Measurements from ENCODE around the gene RTP1.
"Not testable (repeated sequence)": the region's sequence is repeated elsewhere in the genome, so short reads cannot be mapped to it uniquely, and the experiment has no call there.

Gene RTP1

GRCh38 chr3:187211532-187212195, 14.4 kb downstream of the RTP1 start:
- Mint-ChIP-seq H3K9me3 (peaks cover 0 to 4% of the 10 kb centered on the region in 2 donors), H3K27me3 (no peaks in the 10 kb centered on the region), H3K27ac (no peak overlapping the region), H3K4me3 (no peak overlapping the region), H3K4me1 (no peaks in the 10 kb centered on the region)
- ATAC-seq (no peak), DNase-seq (no peak)

GRCh38 chr3:187212196-187212545, 14.9 kb downstream of the RTP1 start:
- H3K4me3 Mint-ChIP-seq = no peak overlapping the region
- ATAC-seq (no peak), DNase-seq (no peak)
- H3K4me1 Mint-ChIP-seq = no peaks in the 10 kb centered on the region
- peaks cover 0 to 4% of the 10 kb centered on the region in 2 donors for H3K9me3 Mint-ChIP-seq
- no peaks in the 10 kb centered on the region for H3K27me3 Mint-ChIP-seq
- peak overlapping the region in 1 of 2 donors; percentile 50 for H3K27ac Mint-ChIP-seq

- ATAC-seq (no peak), DNase-seq (no peak)
- no peaks in the 10 kb centered on the region for H3K4me1 Mint-ChIP-seq
- no peak overlapping the region for H3K4me3 Mint-ChIP-seq
- peaks cover 0 to 3% of the 10 kb centered on the region in 2 donors for H3K9me3 Mint-ChIP-seq
- no peaks in the 10 kb centered on the region for H3K27me3 Mint-ChIP-seq
- H3K27ac Mint-ChIP-seq = no peak overlapping the region
Observed at GRCh38 chr3:187212705-187213104, 15.4 kb downstream of the RTP1 start.

GRCh38 chr3:187213616-187214015, 16.3 kb downstream of the RTP1 start:
- ATAC-seq = no peak
- Mint-ChIP-seq H3K27me3 (no peaks in the 10 kb centered on the region), H3K4me1 (no peaks in the 10 kb centered on the region), H3K9me3 (no peaks in the 10 kb centered on the region), H3K4me3 (no peak overlapping the region), H3K27ac (no peak overlapping the region)
- no peak for DNase-seq

GRCh38 chr3:187215460-187215859, 18.2 kb downstream of the RTP1 start:
- no peak for ATAC-seq
- H3K9me3 Mint-ChIP-seq = no peaks in the 10 kb centered on the region
- no peak overlapping the region for H3K4me3 Mint-ChIP-seq
- H3K27ac Mint-ChIP-seq = no peak overlapping the region
- DNase-seq = no peak
- no peaks in the 10 kb centered on the region for H3K27me3 Mint-ChIP-seq
- H3K4me1 Mint-ChIP-seq = no peaks in the 10 kb centered on the region

GRCh38 chr3:187222801-187223200, 25.5 kb downstream of the RTP1 start:
- no peaks in the 10 kb centered on the region for H3K9me3 Mint-ChIP-seq
- DNase-seq (no peak), ATAC-seq (no peak)
- no peak overlapping the region for H3K4me3 Mint-ChIP-seq
- peaks cover 11% of the 10 kb centered on the region for H3K27me3 Mint-ChIP-seq
- no peak overlapping the region for H3K27ac Mint-ChIP-seq
- no peaks in the 10 kb centered on the region for H3K4me1 Mint-ChIP-seq

- Mint-ChIP-seq H3K9me3 (no peaks in the 10 kb centered on the region), H3K27me3 (peaks cover 17% of the 10 kb centered on the region), H3K4me1 (no peaks in the 10 kb centered on the region), H3K27ac (no peak overlapping the region), H3K4me3 (no peak overlapping the region)
- DNase-seq (no peak), ATAC-seq (no peak)
Observed at GRCh38 chr3:187223799-187224198, 26.5 kb downstream of the RTP1 start.

- Mint-ChIP-seq H3K4me3 (no peak overlapping the region), H3K4me1 (no peaks in the 10 kb centered on the region), H3K27ac (no peak overlapping the region), H3K27me3 (peaks cover 24% of the 10 kb centered on the region), H3K9me3 (no peaks in the 10 kb centered on the region)
- ATAC-seq (no peak), DNase-seq (no peak)
Observed at GRCh38 chr3:187227658-187228258, 30.5 kb downstream of the RTP1 start.

- H3K27ac Mint-ChIP-seq = peak overlapping the region in 1 of 2 donors; percentile 38
- no peaks in the 10 kb centered on the region for H3K9me3 Mint-ChIP-seq
- H3K4me1 Mint-ChIP-seq = no peaks in the 10 kb centered on the region
- ATAC-seq (no peak), DNase-seq (no peak)
- H3K27me3 Mint-ChIP-seq = peaks cover 24% of the 10 kb centered on the region
- H3K4me3 Mint-ChIP-seq = no peak overlapping the region
Observed at GRCh38 chr3:187228740-187229139, 31.5 kb downstream of the RTP1 start.

- Mint-ChIP-seq H3K4me1 (no peaks in the 10 kb centered on the region), H3K9me3 (no peaks in the 10 kb centered on the region), H3K4me3 (no peak overlapping the region), H3K27me3 (peaks cover 23% of the 10 kb centered on the region), H3K27ac (no peak overlapping the region)
- ATAC-seq = no peak
- no peak for DNase-seq
Observed at GRCh38 chr3:187230011-187230410, 32.7 kb downstream of the RTP1 start.

GRCh38 chr3:187236962-187237361, 39.7 kb downstream of the RTP1 start:
- no peak overlapping the region for H3K27ac Mint-ChIP-seq
- peaks cover 7 to 9% of the 10 kb centered on the region in 2 donors for H3K9me3 Mint-ChIP-seq
- no peak for ATAC-seq
- no peaks in the 10 kb centered on the region for H3K4me1 Mint-ChIP-seq
- H3K27me3 Mint-ChIP-seq = no peaks in the 10 kb centered on the region
- H3K4me3 Mint-ChIP-seq = no peak overlapping the region
- no peak for DNase-seq

- H3K27ac Mint-ChIP-seq = no peak overlapping the region
- no peak overlapping the region for H3K4me3 Mint-ChIP-seq
- H3K27me3 Mint-ChIP-seq = no peaks in the 10 kb centered on the region
- peaks cover 7 to 9% of the 10 kb centered on the region in 2 donors for H3K9me3 Mint-ChIP-seq
- DNase-seq (no peak), ATAC-seq (no peak)
- H3K4me1 Mint-ChIP-seq = no peaks in the 10 kb centered on the region
Observed at GRCh38 chr3:187237741-187238140, 40.5 kb downstream of the RTP1 start.

GRCh38 chr3:187238239-187238638, 41.0 kb downstream of the RTP1 start:
- H3K4me1 Mint-ChIP-seq = peaks cover 5% of the 10 kb centered on the region
- no peaks in the 10 kb centered on the region for H3K27me3 Mint-ChIP-seq
- DNase-seq (no peak), ATAC-seq (no peak)
- H3K9me3 Mint-ChIP-seq = peaks cover 7 to 9% of the 10 kb centered on the region in 2 donors
- no peak overlapping the region for H3K27ac Mint-ChIP-seq
- no peak overlapping the region for H3K4me3 Mint-ChIP-seq

GRCh38 chr3:187238835-187239234, 41.5 kb downstream of the RTP1 start:
- DNase-seq, ATAC-seq, H3K27me3 Mint-ChIP-seq, H3K4me3 Mint-ChIP-seq, H3K9me3 Mint-ChIP-seq, H3K27ac Mint-ChIP-seq: not testable (repeated sequence)
- H3K4me1 Mint-ChIP-seq = peaks cover 10% of the 10 kb centered on the region

GRCh38 chr3:187242435-187242834, 45.1 kb downstream of the RTP1 start:
- H3K4me1 Mint-ChIP-seq = peaks cover 16% of the 10 kb centered on the region
- H3K27me3 Mint-ChIP-seq = no peaks in the 10 kb centered on the region
- H3K4me3 Mint-ChIP-seq = no peak overlapping the region
- H3K27ac Mint-ChIP-seq = no peak overlapping the region
- no peak for DNase-seq
- peaks cover 7 to 9% of the 10 kb centered on the region in 2 donors for H3K9me3 Mint-ChIP-seq
- no peak for ATAC-seq

- peak; percentile 78 for ATAC-seq
- peaks cover 7 to 9% of the 10 kb centered on the region in 2 donors for H3K9me3 Mint-ChIP-seq
- no peaks in the 10 kb centered on the region for H3K27me3 Mint-ChIP-seq
- H3K27ac Mint-ChIP-seq = no peak overlapping the region
- DNase-seq = no peak
- H3K4me3 Mint-ChIP-seq = no peak overlapping the region
- H3K4me1 Mint-ChIP-seq = peaks cover 20% of the 10 kb centered on the region
Observed at GRCh38 chr3:187242900-187243299, 45.6 kb downstream of the RTP1 start.
